H1 (cell line): Measurements from ENCODE around the gene TMEM161A. TPM values are rescaled to one million over a fixed set of nuclear protein-coding genes. Genes with fewer than 3 reads are reported as not detected.
"Not testable (repeated sequence)": the region's sequence is repeated elsewhere in the genome, so short reads cannot be mapped to it uniquely, and the experiment has no call there.

Experiments
- CTCF ChIA-PET: fragments of 300-600 bp; sonication (Branson Sonifier 250); formaldehyde crosslinking; loops from one replicate; lab custom pipeline; 2021; ENCODE audit not compliant: partially characterized antibody; lab: Charles Lee
- POLR2A ChIA-PET: fragments of 300-600 bp; sonication (Branson Sonifier 250); formaldehyde crosslinking; loops from one replicate; lab custom pipeline; 2021; ENCODE audit warnings: inconsistent platforms; ENCODE audit not compliant: partially characterized antibody; lab: Charles Lee
- DNase-seq, 2 experiments: peaks; one replicate each; pipeline versions ENCODE4 v3.0.0 to v3.0.0-alpha.2; 2010 to 2022; ENCODE audit warnings: low spot score in 2 of 2, low read depth in 1 of 2, mixed read lengths in 1 of 2
- FAIRE-seq: peaks from 2 replicates; lab custom pipeline; 2011; peaks lifted over from hg19 to GRCh38; lab: Jason Lieb, UNC
- H2AFZ ChIP-seq: 2 replicates; pipeline ENCODE4 v1.8.1; 2012; ENCODE audit warnings: low read length, inconsistent platforms
- H2AK5ac ChIP-seq: 2 replicates; pipeline ENCODE4 v1.6.1; 2013; ENCODE audit warnings: low read depth, low read length
- H2BK120ac ChIP-seq: replicated peaks from 2 replicates; pipeline ENCODE3; 2013; ENCODE audit warnings: low read depth, low read length, inconsistent platforms
- H2BK12ac ChIP-seq: 2 replicates; pipeline ENCODE4 v1.6.1; 2013; ENCODE audit warnings: low read depth, low read length
- H2BK15ac ChIP-seq: 2 replicates; pipeline ENCODE4 v1.6.1; 2013; ENCODE audit warnings: low read length
- H2BK20ac ChIP-seq: 2 replicates; pipeline ENCODE4 v1.6.1; 2013; ENCODE audit warnings: low read length
- H2BK5ac ChIP-seq: 2 replicates; pipeline ENCODE4 v1.6.1; 2013; ENCODE audit warnings: low read depth, low read length
- H3K14ac ChIP-seq: 2 replicates; pipeline ENCODE4 v1.6.1; 2013; ENCODE audit warnings: inconsistent platforms; ENCODE audit not compliant: insufficient read length
- H3K18ac ChIP-seq: 2 replicates; pipeline ENCODE4 v1.6.1; 2013; ENCODE audit warnings: low read length; ENCODE audit errors: extremely low read depth
- H3K23ac ChIP-seq: 2 replicates; pipeline ENCODE4 v1.6.1; 2013; ENCODE audit warnings: inconsistent platforms; ENCODE audit not compliant: insufficient read length
- H3K23me2 ChIP-seq: 2 replicates; pipeline ENCODE4 v1.6.1; 2013; ENCODE audit warnings: low read depth, low read length
- H3K27ac ChIP-seq: 2 replicates; pipeline ENCODE4 v1.6.1; 2011; ENCODE audit warnings: low read depth, low read length, inconsistent platforms
- H3K27me3 ChIP-seq, 4 experiments: replicated peaks in 1 of 4; 1 replicate in 1 of 4; 2 replicates in 3 of 4; pipeline versions ENCODE4 v1.6.1 to v1.8.1; 2011 to 2013; ENCODE audit warnings: low read length in 3 of 4, mild to moderate bottlenecking in 3 of 4, inconsistent platforms in 2 of 4, mixed read lengths in 2 of 4, moderate library complexity in 1 of 4; ENCODE audit not compliant: control insufficient read depth in 3 of 4, insufficient read depth in 3 of 4; ENCODE audit errors: extremely low read depth in 1 of 4
- H3K36me3 ChIP-seq, 4 experiments: 2 replicates each; pipeline versions ENCODE4 v1.6.1 to v1.8.1; 2011 to 2013; ENCODE audit warnings: mild to moderate bottlenecking in 4 of 4, low read length in 3 of 4, moderate library complexity in 2 of 4, control low read depth in 1 of 4, inconsistent platforms in 1 of 4; ENCODE audit not compliant: insufficient read depth in 4 of 4, control insufficient read depth in 2 of 4
- H3K4ac ChIP-seq: replicated peaks from 2 replicates; pipeline ENCODE3; 2013; ENCODE audit warnings: low read length, low read depth, mixed read lengths, inconsistent platforms; ENCODE audit not compliant: insufficient read length
- H3K4me1 ChIP-seq, 4 experiments: replicated peaks in 1 of 4; 1 replicate in 1 of 4; 2 replicates in 3 of 4; pipeline versions ENCODE4 v1.6.1 to v1.8.1; 2011 to 2013; ENCODE audit warnings: low read length in 3 of 4, inconsistent platforms in 2 of 4, mixed read lengths in 1 of 4; ENCODE audit not compliant: insufficient read depth in 4 of 4, control insufficient read depth in 3 of 4
- H3K4me2 ChIP-seq, 2 experiments: 2 replicates each; pipeline versions ENCODE4 v1.6.1 to v1.8.1; 2011 to 2013; ENCODE audit warnings: low read depth in 2 of 2, low read length in 2 of 2, control low read depth in 1 of 2, inconsistent platforms in 1 of 2, mild to moderate bottlenecking in 1 of 2; ENCODE audit not compliant: insufficient read depth in 1 of 2
- H3K4me3 ChIP-seq, 4 experiments: fragments of 200-600, 300-600 bp in 1 of 4; sonication (generic), shearing (Covaris generic), sonication (Bioruptor Twin) in 1 of 4; 2 replicates each; pipeline versions ENCODE4 v1.5.1 to v1.8.1; 2011 to 2016; ENCODE audit warnings: low read length in 4 of 4, low read depth in 3 of 4, control low read depth in 2 of 4, inconsistent platforms in 2 of 4, mild to moderate bottlenecking in 2 of 4, mixed read lengths in 1 of 4, moderate library complexity in 1 of 4; ENCODE audit not compliant: insufficient read depth in 2 of 4; ENCODE audit errors: extremely low read depth in 1 of 4
- H3K56ac ChIP-seq: replicated peaks from 2 replicates; pipeline ENCODE3; 2013; ENCODE audit warnings: low read depth, mild to moderate bottlenecking, mixed read lengths, low read length, inconsistent platforms; ENCODE audit not compliant: insufficient read length
- H3K79me1 ChIP-seq: 2 replicates; pipeline ENCODE4 v1.6.1; 2013; ENCODE audit warnings: low read depth, low read length, control low read depth
- H3K79me2 ChIP-seq, 2 experiments: 2 replicates each; pipeline versions ENCODE4 v1.6.1 to v1.8.1; 2012 to 2013; ENCODE audit warnings: low read length in 2 of 2, mild to moderate bottlenecking in 2 of 2, inconsistent platforms in 1 of 2; ENCODE audit not compliant: insufficient read depth in 2 of 2, control insufficient read depth in 1 of 2
- H3K9ac ChIP-seq, 4 experiments: replicated peaks in 1 of 4; 1 replicate in 1 of 4; 2 replicates in 3 of 4; pipeline versions ENCODE4 v1.6.1 to v1.8.1; 2011 to 2013; ENCODE audit warnings: low read depth in 3 of 4, low read length in 3 of 4, control low read depth in 2 of 4, mild to moderate bottlenecking in 2 of 4, moderate library complexity in 2 of 4, inconsistent platforms in 1 of 4; ENCODE audit errors: extremely low read depth in 1 of 4
- H3K9me3 ChIP-seq, 2 experiments: 2 replicates each; pipeline versions ENCODE4 v1.6.1 to v1.8.1; 2012 to 2013; ENCODE audit warnings: mild to moderate bottlenecking in 2 of 2, moderate library complexity in 2 of 2, control low read depth in 1 of 2, inconsistent platforms in 1 of 2, low read depth in 1 of 2, low read length in 1 of 2, mixed read lengths in 1 of 2; ENCODE audit not compliant: insufficient read depth in 2 of 2
- H4K20me1 ChIP-seq, 2 experiments: replicated peaks in 1 of 2; 2 replicates each; pipeline versions ENCODE3 to v1.8.1; 2011 to 2013; ENCODE audit warnings: inconsistent platforms in 2 of 2, low read length in 2 of 2, mild to moderate bottlenecking in 1 of 2; ENCODE audit not compliant: insufficient read depth in 2 of 2, control insufficient read depth in 1 of 2
- H4K5ac ChIP-seq: 2 replicates; pipeline ENCODE4 v1.6.1; 2013; ENCODE audit warnings: low read length, low read depth, mixed read lengths, inconsistent platforms; ENCODE audit not compliant: insufficient read length
- H4K8ac ChIP-seq: 2 replicates; pipeline ENCODE4 v1.8.0; 2013; ENCODE audit warnings: mild to moderate bottlenecking, moderate library complexity, low read length, inconsistent platforms; ENCODE audit not compliant: insufficient read depth; ENCODE audit errors: extremely low read depth
- H4K91ac ChIP-seq: replicated peaks from 2 replicates; pipeline ENCODE3; 2013; ENCODE audit warnings: low read length, mixed read lengths, inconsistent platforms; ENCODE audit not compliant: insufficient read length
- WGBS, 2 experiments: shearing (Covaris generic) in 1 of 2; methylation state at CpG; one replicate each; pipeline versions ENCODE4 v1.1.6 to v1.1.7; 2013 to 2015; ENCODE audit warnings: low lambda C conversion rate in 2 of 2, mixed read lengths in 2 of 2, inconsistent platforms in 1 of 2, low coverage in 1 of 2, missing lambda C conversion rate in 1 of 2; ENCODE audit not compliant: insufficient replicate concordance in 2 of 2, insufficient coverage in 1 of 2, insufficient read length in 1 of 2; ENCODE audit errors: extremely low coverage in 1 of 2, missing lambda C conversion rate in 1 of 2; 5-methylcytosine and 5-hydroxymethylcytosine counted together
- polyA plus RNA-seq, 7 experiments: library from polyadenylated mRNA; depleted of rRNA in 3 of 7; stranded (reverse) in 5 of 7; unstranded in 2 of 7; fragments of >200 nt in 5 of 7; fragments of 200-250 nt in 2 of 7; gene quantifications; 1 replicate in 5 of 7; 2 replicates in 1 of 7; 4 replicates in 1 of 7; pipeline versions ENCODE4 v1.2.1 to v1.2.3, GENCODE V29; 2011 to 2013; ENCODE audit warnings: missing spikeins in 2 of 7, mixed read lengths in 2 of 7
- total RNA-seq: library from RNA; stranded (reverse); fragmentation: NEBNext Ultra II Directional; extraction: Animal tissue kit (Norgen Biotek cat#: 25700); gene quantifications from 2 replicates; pipeline ENCODE4 v1.2.1, GENCODE V29; 2021

TMEM161A gene
- total and polyA plus RNA-seq, 2 of the 8 experiments (the other 6 are each of a cell fraction or from before 2014, with no cell fraction given), result 47.8 to 103 TPM

GRCh38 chr19:19148504-19148903 lies 10.2 kb upstream of the TMEM161A start:
- not testable (repeated sequence) for H3K23ac ChIP-seq, H3K14ac ChIP-seq, H4K20me1 ChIP-seq, H4K5ac ChIP-seq, H3K36me3 ChIP-seq, H3K4me1 ChIP-seq, H3K79me2 ChIP-seq, H2AK5ac ChIP-seq, H4K91ac ChIP-seq, DNase-seq, H2BK20ac ChIP-seq, H2BK15ac ChIP-seq, H3K79me1 ChIP-seq, H4K8ac ChIP-seq, H3K27ac ChIP-seq, H3K9me3 ChIP-seq, H2BK12ac ChIP-seq, H2AFZ ChIP-seq, H3K9ac ChIP-seq, FAIRE-seq, H2BK120ac ChIP-seq, H3K4me2 ChIP-seq, H3K27me3 ChIP-seq, H3K4ac ChIP-seq, H3K18ac ChIP-seq, H2BK5ac ChIP-seq, H3K23me2 ChIP-seq, H3K4me3 ChIP-seq, H3K56ac ChIP-seq
- 95% methylated on average over 8 of the region's 8 CpGs; no CpG with 5 or more reads in 1 of the 2 experiments for WGBS, 2 experiments
- POLR2A ChIA-PET, result interaction anchor here (0.7 to 5.7 kb wide), 8 partner anchors 8 to 45 kb away, joined by 3 to 33 read pairs (median 4); partner anchors contain the start of gene MEF2B
- CTCF ChIA-PET, result interaction anchor here (0.7 to 4.7 kb wide), 14 partner anchors 8 to 81 kb away, joined by 3 to 85 read pairs (median 3); no protein-coding TSS in a partner anchor
